HG03196 (cell line): ENCODE results near the gene C3orf70.

Experiments
- ATAC-seq: cut with Tn5 transposase; IDR thresholded peaks from one replicate; pipeline ENCODE4 v1.9.1; 2021; ENCODE audit not compliant: unreplicated experiment

Gene C3orf70

DNA sequence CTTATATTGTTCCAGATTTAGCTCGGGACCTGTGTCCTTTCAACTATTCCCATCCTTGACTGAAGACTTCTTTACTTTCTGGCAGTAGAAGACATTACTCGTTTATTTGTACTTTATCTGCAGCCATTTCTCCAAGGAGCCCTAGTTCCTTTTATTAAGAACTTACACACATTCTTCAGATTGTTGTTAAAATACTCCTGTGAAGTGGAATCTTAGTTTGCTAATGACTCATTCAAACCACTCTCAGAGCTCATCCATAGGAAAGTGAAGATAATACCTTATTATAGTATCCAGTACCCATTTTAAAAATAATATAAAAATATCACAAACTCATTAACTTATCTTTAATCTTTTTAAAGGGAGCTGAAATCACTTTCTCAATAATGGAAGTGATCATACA, 63.5 kb downstream of the C3orf70 start:
- ATAC-seq: no peak

GRCh38 chr3:185087419-185087818, 65.4 kb downstream of the C3orf70 start:
- ATAC-seq: no peak

DNA sequence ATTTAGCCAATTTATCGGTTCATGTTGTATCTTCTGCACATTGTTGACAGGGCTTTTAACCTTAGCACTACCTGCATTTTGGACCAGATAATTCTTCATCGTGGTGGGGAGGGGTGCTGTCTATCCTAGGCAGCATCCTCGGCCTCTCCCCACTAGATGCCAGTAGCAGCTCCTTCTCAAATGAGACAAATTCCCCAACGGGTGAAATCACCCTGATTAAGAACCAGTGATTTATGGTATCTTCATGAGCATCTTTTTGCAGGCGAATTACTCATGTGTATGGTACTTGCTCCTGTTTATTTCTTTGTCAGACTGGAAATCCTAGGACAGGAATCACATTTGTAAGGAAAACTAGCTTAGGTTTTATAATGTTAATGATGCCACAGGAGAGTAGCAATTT, 68.0 kb downstream of the C3orf70 start:
- ATAC-seq: no peak

- no peak for ATAC-seq
These were observed 68.5 kb downstream of the C3orf70 start for GRCh38 chr3:185084402-185084801.

DNA sequence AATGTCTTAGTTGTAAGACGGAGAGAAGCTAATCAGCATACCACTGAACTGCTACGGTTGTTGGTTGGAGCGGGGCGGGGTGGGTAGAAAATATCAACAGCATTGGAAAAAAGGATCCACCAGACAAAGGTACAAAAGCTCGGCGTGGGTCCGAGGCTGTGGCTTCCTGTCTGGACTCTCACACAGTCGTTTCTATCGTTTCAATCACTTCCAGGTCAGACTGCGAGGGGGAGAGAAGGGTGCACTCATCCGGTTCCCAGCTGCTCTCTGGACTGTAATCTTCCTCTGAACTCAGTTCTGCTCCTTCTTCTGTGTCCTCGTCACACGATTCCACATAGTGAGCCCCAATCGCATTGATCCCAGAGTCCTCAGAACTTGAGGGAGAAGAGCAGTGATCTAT, 70.0 kb downstream of the C3orf70 start:
- no peak for ATAC-seq

DNA sequence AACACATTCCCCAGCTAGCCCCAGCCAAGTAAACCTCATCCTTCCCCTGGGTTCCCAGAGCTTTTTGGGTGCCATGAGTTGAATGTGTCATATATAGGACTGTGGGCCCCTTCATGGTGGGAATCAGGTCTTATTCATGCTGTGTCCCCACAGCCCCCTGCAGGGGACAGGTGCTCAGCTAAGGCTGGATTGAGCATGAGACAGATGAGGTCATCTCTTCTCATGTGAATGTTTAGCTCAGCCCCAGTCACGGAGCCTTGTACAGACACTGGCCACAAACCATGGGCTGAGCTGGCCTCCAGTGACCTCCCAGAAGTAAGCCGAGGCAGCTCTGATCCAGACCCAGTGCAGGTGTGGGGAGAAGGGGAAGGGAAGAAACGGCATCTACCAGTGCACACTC, 70.7 kb downstream of the C3orf70 start:
- ATAC-seq: no peak

DNA sequence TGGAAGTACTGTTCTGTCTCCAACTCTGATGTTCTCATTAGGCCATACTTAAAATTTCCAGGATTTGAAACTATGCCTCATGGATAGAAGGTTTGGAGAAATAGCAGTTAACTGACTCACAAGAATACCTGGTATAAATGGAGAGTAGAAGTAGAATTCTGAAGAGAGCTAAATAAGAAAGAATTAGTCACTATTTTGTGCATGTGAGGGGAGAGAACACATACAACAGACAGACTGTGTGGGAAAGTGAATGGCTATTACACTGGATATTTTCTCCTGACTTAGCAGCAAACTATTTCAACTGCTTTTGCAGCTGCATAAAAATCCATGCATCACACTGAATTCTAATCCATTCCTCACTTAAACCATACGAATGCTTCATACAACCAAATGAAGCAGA, 71.3 kb downstream of the C3orf70 start:
- no peak for ATAC-seq

DNA sequence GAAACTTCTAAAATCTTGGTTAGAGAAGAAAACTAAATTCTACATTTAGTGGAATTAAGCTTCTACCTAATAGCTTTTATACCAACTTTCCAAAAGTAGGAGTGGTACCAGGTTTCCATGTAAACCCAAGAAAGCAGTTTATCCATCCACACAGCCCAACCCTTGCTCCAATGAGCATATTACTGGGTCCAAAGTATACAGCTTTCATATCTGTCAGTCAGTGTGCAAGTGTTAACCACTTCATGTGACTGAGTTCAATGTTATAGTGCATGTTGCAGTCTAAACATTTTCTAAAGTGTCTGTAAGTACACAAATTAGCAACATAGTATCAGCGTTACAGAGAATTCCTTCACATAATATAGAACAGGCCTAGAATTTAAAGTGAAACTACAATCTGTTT, 73.2 kb downstream of the C3orf70 start:
- no peak for ATAC-seq

GRCh38 chr3:185076219-185076618, 76.6 kb downstream of the C3orf70 start:
- no peak for ATAC-seq

DNA sequence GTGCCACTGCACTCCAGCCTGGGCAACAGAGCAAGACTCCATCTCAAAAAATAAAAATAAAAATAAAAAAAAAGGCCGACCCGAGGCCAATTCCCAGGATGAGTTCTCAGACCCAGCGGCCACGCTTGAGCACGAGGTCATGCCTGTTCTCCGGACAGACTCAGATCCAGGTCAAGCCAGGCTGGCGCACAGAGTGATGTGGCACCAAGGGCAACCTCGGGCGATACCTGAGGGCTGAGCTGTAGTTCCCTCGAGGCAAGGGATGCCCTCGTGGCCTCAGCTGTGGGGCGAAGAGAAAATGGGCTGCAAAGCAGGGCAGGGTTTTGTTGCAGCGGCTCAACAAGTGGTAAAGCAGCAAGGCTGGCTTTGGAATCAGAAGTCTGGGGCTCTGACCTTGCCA, 77.3 kb downstream of the C3orf70 start:
- no peak for ATAC-seq

- no peak for ATAC-seq
These were observed 81.5 kb downstream of the C3orf70 start for GRCh38 chr3:185071287-185071800.

- no peak for ATAC-seq
These were observed 82.2 kb downstream of the C3orf70 start for GRCh38 chr3:185070491-185071286.

- ATAC-seq: no peak
These were observed 83.5 kb downstream of the C3orf70 start for GRCh38 chr3:185069037-185070030.

GRCh38 chr3:185067173-185067572, 85.7 kb downstream of the C3orf70 start:
- no peak for ATAC-seq

- no peak for ATAC-seq
These were observed 86.6 kb downstream of the C3orf70 start for GRCh38 chr3:185066251-185066650.

DNA sequence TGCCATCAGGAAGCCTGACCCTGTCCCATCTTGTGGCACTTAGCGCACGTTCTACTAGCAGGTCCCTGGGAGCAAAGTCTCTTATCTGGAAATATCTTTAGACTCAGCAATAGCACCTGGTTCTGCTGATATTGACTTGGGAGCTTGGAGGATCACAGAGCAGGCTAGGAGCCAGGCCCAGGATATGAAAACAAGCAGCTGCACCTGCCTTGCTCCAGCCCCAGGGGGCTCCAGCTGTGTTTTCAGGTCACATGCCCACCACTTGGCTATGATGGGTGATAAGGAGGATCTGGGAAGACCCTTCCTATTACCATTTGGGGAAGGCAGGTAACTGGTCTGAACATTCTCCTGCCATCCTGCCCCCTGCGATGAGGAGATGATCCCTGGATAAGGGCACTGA, 87.8 kb downstream of the C3orf70 start:
- no peak for ATAC-seq

- no peak for ATAC-seq
These were observed 89.4 kb downstream of the C3orf70 start for GRCh38 chr3:185063431-185063830.

- no peak for ATAC-seq
These were observed 90.7 kb downstream of the C3orf70 start for GRCh38 chr3:185062191-185062590.

- ATAC-seq: no peak
These were observed 92.2 kb downstream of the C3orf70 start for GRCh38 chr3:185060655-185061054.

GRCh38 chr3:185059766-185060165, 93.1 kb downstream of the C3orf70 start:
- ATAC-seq: no peak

GRCh38 chr3:185058796-185059195, 94.1 kb downstream of the C3orf70 start:
- ATAC-seq: no peak

GRCh38 chr3:185057829-185058228, 95.0 kb downstream of the C3orf70 start:
- no peak for ATAC-seq
